Trophoblast cell (in vitro differentiated cells and primary cell): ENCODE results near the gene HMGN1.
A peak's percentile ranks its signal among the peaks of the same experiment; 100 is the strongest.

Source experiments
- DNase-seq, 2 donors: peaks; one replicate each; pipeline ENCODE4 v3.0.0-alpha.2; 2016
- H2AFZ ChIP-seq: 2 replicates; pipeline ENCODE4 v1.6.1; 2013; ENCODE audit warnings: low read length, moderate library complexity, mild to moderate bottlenecking; ENCODE audit not compliant: insufficient read depth, poor library complexity
- H2AK5ac ChIP-seq: 2 replicates; pipeline ENCODE4 v1.6.1; 2013; ENCODE audit warnings: mild to moderate bottlenecking, low read length
- H2BK120ac ChIP-seq: 2 replicates; pipeline ENCODE4 v1.6.1; 2013; ENCODE audit warnings: low read length, mild to moderate bottlenecking, moderate library complexity; ENCODE audit not compliant: insufficient read depth, poor library complexity
- H2BK12ac ChIP-seq: 2 replicates; pipeline ENCODE4 v1.6.1; 2013; ENCODE audit warnings: mild to moderate bottlenecking, low read length, moderate library complexity
- H2BK5ac ChIP-seq: 2 replicates; pipeline ENCODE4 v1.6.1; 2013; ENCODE audit warnings: low read length, low read depth, moderate library complexity, mild to moderate bottlenecking; ENCODE audit not compliant: poor library complexity
- H3K14ac ChIP-seq: 2 replicates; pipeline ENCODE4 v1.6.1; 2013; ENCODE audit warnings: mild to moderate bottlenecking, low read length
- H3K18ac ChIP-seq: 2 replicates; pipeline ENCODE4 v1.6.1; 2013; ENCODE audit warnings: mild to moderate bottlenecking, low read length
- H3K23ac ChIP-seq: 2 replicates; pipeline ENCODE4 v1.6.1; 2013; ENCODE audit warnings: low read length
- H3K27ac ChIP-seq: 2 replicates; pipeline ENCODE4 v1.5.1; 2013; ENCODE audit warnings: low read depth, mild to moderate bottlenecking, inconsistent platforms, low read length, moderate library complexity
- H3K27me3 ChIP-seq: 2 replicates; pipeline ENCODE4 v1.6.1; 2013; ENCODE audit warnings: inconsistent platforms, mild to moderate bottlenecking, low read length, moderate library complexity; ENCODE audit not compliant: insufficient read depth
- H3K36me3 ChIP-seq, 2 experiments: 1 replicate in 1 of 2; 2 replicates in 1 of 2; pipeline ENCODE4 v1.6.1; 2013; ENCODE audit warnings: low read length in 2 of 2, mild to moderate bottlenecking in 2 of 2, moderate library complexity in 1 of 2; ENCODE audit not compliant: insufficient read depth in 2 of 2, control insufficient read depth in 1 of 2
- H3K4ac ChIP-seq: 2 replicates; pipeline ENCODE4 v1.6.1; 2013; ENCODE audit warnings: low read depth, mild to moderate bottlenecking, low read length, moderate library complexity
- H3K4me1 ChIP-seq, 2 experiments: 1 replicate in 1 of 2; 2 replicates in 1 of 2; pipeline ENCODE4 v1.6.1; 2013; ENCODE audit warnings: low read length in 2 of 2, mild to moderate bottlenecking in 2 of 2, moderate library complexity in 1 of 2; ENCODE audit not compliant: insufficient read depth in 2 of 2, control insufficient read depth in 1 of 2
- H3K4me2 ChIP-seq: 2 replicates; pipeline ENCODE4 v1.6.1; 2013; ENCODE audit warnings: inconsistent platforms, mild to moderate bottlenecking, low read length, moderate library complexity
- H3K4me3 ChIP-seq: 2 replicates; pipeline ENCODE4 v1.5.1; 2013; ENCODE audit warnings: mild to moderate bottlenecking, low read depth, low read length, inconsistent platforms
- H3K79me1 ChIP-seq: one replicate; pipeline ENCODE4 v1.6.1; 2013; ENCODE audit warnings: low read length
- H3K79me2 ChIP-seq: 2 replicates; pipeline ENCODE4 v1.6.1; 2013; ENCODE audit warnings: low read length, mild to moderate bottlenecking; ENCODE audit not compliant: control insufficient read depth, insufficient read depth, poor library complexity
- H3K9ac ChIP-seq: 2 replicates; pipeline ENCODE4 v1.6.1; 2013; ENCODE audit warnings: mild to moderate bottlenecking, low read length
- H3K9me3 ChIP-seq: 2 replicates; pipeline ENCODE4 v1.6.1; 2013; ENCODE audit warnings: low read depth, mild to moderate bottlenecking, control low read depth, inconsistent platforms, low read length; ENCODE audit not compliant: insufficient read depth
- H4K12ac ChIP-seq: 2 replicates; pipeline ENCODE4 v1.6.1; 2013; ENCODE audit warnings: low read depth, mild to moderate bottlenecking, low read length, moderate library complexity
- H4K8ac ChIP-seq: 2 replicates; pipeline ENCODE4 v1.6.1; 2013; ENCODE audit warnings: low read depth, mild to moderate bottlenecking, low read length, moderate library complexity
- H4K91ac ChIP-seq: one replicate; pipeline ENCODE4 v1.6.1; 2013; ENCODE audit warnings: low read depth, mild to moderate bottlenecking, low read length, moderate library complexity
- WGBS: extraction: QIAGEN DNeasy Blood & Tissue Kit; methylation state at CpG from one replicate; pipeline ENCODE4 v1.1.7; 2013; ENCODE audit warnings: missing lambda C conversion rate; ENCODE audit not compliant: insufficient read length, insufficient coverage; ENCODE audit errors: extremely low coverage; 5-methylcytosine and 5-hydroxymethylcytosine counted together

Gene HMGN1

GRCh38 chr21:39317134-39318090 lies 31.5 kb downstream of the HMGN1 start:
- Histone ChIP-seq H3K27ac (peak overlapping the region; percentile 3), H3K9me3 (peaks cover 1% of the 10 kb centered on the region), H3K23ac (no peak overlapping the region), H3K79me2 (peaks cover 15% of the 10 kb centered on the region), H3K79me1 (peaks cover 16% of the 10 kb centered on the region), H2BK120ac (no peak overlapping the region), H4K12ac (no peak overlapping the region), H3K4me2 (no peak overlapping the region), H2BK12ac (no peak overlapping the region), H3K4me3 (no peak overlapping the region), H2BK5ac (no peak overlapping the region), H3K27me3 (no peaks in the 10 kb centered on the region), H3K4ac (no peak overlapping the region), H2AFZ (no peak overlapping the region), H4K91ac (no peak overlapping the region), H4K8ac (no peak overlapping the region), H3K18ac (no peak overlapping the region), H3K9ac (no peak overlapping the region), H3K14ac (no peak overlapping the region), H2AK5ac (no peak overlapping the region), H3K4me1 (peaks cover 8 to 14% of the 10 kb centered on the region in 2 experiments), H3K36me3 (no peaks in the 10 kb centered on the region)
- WGBS = no CpG with 5 or more reads among the region's 11 CpGs
- DNase-seq = peak; percentile 79 to 88

GRCh38 chr21:39316729-39317128 lies 32.2 kb downstream of the HMGN1 start:
- H3K9me3 ChIP-seq = peaks cover 1% of the 10 kb centered on the region
- H2AFZ ChIP-seq = no peak overlapping the region
- H3K4ac ChIP-seq = no peak overlapping the region
- no peak overlapping the region for H4K12ac ChIP-seq
- H3K36me3 ChIP-seq = no peaks in the 10 kb centered on the region
- H3K79me1 ChIP-seq = peaks cover 14% of the 10 kb centered on the region
- H3K79me2 ChIP-seq = peaks cover 15% of the 10 kb centered on the region
- H3K4me2 ChIP-seq = no peak overlapping the region
- H2BK12ac ChIP-seq = peak overlapping the region; percentile 25
- H3K9ac ChIP-seq = no peak overlapping the region
- H4K8ac ChIP-seq = no peak overlapping the region
- H3K4me1 ChIP-seq = peaks cover 6 to 13% of the 10 kb centered on the region in 2 experiments
- H3K14ac ChIP-seq = no peak overlapping the region
- no CpG with 5 or more reads among the region's 6 CpGs for WGBS
- H2BK5ac ChIP-seq = no peak overlapping the region
- H3K4me3 ChIP-seq = no peak overlapping the region
- no peak overlapping the region for H3K27ac ChIP-seq
- no peak overlapping the region for H2BK120ac ChIP-seq
- no peak overlapping the region for H3K18ac ChIP-seq
- no peaks in the 10 kb centered on the region for H3K27me3 ChIP-seq
- H2AK5ac ChIP-seq = no peak overlapping the region
- peak overlapping the region; percentile 38 for H4K91ac ChIP-seq
- H3K23ac ChIP-seq = no peak overlapping the region
- no peak for DNase-seq

- Histone ChIP-seq H3K36me3 (peaks cover 3% of the 10 kb centered on the region in 2 experiments), H3K4me2 (no peak overlapping the region), H2BK120ac (no peak overlapping the region), H3K9me3 (peaks cover 1% of the 10 kb centered on the region), H4K91ac (no peak overlapping the region), H3K27ac (no peak overlapping the region), H3K79me2 (peaks cover 17% of the 10 kb centered on the region), H3K4me1 (peaks cover 6 to 13% of the 10 kb centered on the region in 2 experiments), H4K8ac (no peak overlapping the region), H3K23ac (no peak overlapping the region), H3K4me3 (no peak overlapping the region), H2AFZ (no peak overlapping the region), H4K12ac (no peak overlapping the region), H3K14ac (no peak overlapping the region), H3K27me3 (no peaks in the 10 kb centered on the region), H3K9ac (no peak overlapping the region), H2BK5ac (no peak overlapping the region), H2AK5ac (no peak overlapping the region), H3K4ac (no peak overlapping the region), H3K18ac (no peak overlapping the region), H3K79me1 (peaks cover 14% of the 10 kb centered on the region), H2BK12ac (no peak overlapping the region)
- peak in 1 of 2 donors; percentile 7 for DNase-seq
- WGBS = no CpG with 5 or more reads among the region's 9 CpGs
These were observed 33.1 kb downstream of the HMGN1 start for GRCh38 chr21:39315603-39316445.
